GM19351 (cell line): ENCODE results near the gene EVL.
A peak's percentile ranks its signal among the peaks of the same experiment; 100 is the strongest.

Experiments
- ATAC-seq: cut with Tn5 transposase; IDR thresholded peaks from one replicate; pipeline ENCODE4 v1.9.1; 2021; ENCODE audit warnings: mild to moderate bottlenecking, moderate library complexity; ENCODE audit not compliant: unreplicated experiment

Gene EVL

GRCh38 chr14:100106250-100107112 is 41.3 kb downstream of the EVL start:
- ATAC-seq: no peak

GRCh38 chr14:100107236-100107635 is 42.0 kb downstream of the EVL start:
- ATAC-seq: no peak

GRCh38 chr14:100108042-100108825 is 43.0 kb downstream of the EVL start:
- peak; percentile 91 for ATAC-seq

DNA sequence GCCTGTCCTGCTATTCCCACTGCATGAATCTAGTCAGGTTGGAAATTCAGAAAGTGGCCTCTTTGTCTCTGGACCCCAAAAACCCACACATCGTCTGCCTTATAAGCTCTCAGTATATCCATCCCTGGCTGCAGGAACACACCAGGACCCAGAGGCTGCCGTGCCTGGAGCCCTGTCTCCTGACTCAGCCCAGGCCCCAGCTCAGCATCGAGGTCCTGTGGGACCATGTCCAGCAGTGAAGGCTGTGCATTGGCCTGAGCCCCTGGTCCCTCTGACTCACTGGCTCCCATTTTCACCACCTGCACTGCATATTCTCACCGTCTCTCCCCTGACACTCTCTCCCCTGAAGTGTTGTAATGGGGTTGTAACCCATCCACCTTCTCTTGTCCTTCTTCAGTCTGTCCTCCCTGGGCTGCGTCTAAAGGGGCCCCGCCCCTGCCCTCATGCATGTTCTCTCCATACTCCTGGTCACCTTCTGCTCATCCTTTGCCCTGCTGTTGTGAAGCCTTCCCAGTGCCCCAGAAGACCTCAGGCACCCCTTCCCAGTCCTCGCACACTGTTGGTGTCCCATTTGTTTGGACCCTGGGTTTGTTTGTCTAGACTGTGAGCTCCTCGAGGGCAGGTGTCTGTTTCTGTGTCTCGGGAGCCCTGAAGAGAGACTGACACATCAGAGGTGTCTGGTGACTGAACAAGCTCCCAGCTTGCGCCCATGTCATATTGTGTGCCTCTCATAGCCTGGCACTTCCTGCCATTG is 43.8 kb downstream of the EVL start:
- no peak for ATAC-seq

DNA sequence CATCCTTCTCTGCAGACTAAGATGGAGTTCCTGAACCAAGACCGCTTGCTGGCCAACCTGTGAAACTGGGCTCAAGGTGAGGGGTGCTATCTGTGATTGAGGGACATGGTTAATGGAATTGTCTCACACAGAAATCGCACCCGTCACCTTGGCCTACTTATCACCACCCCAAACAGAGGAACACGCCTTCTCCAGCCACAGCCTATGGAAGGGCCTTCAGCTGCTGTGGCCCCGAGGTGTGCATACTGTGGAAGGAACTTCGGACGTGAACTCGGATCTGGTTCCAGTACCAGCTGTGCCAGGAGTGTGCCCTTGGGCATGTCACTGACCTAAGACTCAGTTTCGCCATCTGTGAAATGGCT is 44.4 kb downstream of the EVL start:
- no peak for ATAC-seq

GRCh38 chr14:100110816-100111215 is 45.6 kb downstream of the EVL start:
- ATAC-seq: no peak

GRCh38 chr14:100111931-100112704 is 46.9 kb downstream of the EVL start:
- no peak for ATAC-seq

- ATAC-seq: no peak
These were observed 49.0 kb downstream of the EVL start for GRCh38 chr14:100114109-100114765.

- ATAC-seq: no peak
These were observed 50.0 kb downstream of the EVL start for GRCh38 chr14:100115236-100115635.

DNA sequence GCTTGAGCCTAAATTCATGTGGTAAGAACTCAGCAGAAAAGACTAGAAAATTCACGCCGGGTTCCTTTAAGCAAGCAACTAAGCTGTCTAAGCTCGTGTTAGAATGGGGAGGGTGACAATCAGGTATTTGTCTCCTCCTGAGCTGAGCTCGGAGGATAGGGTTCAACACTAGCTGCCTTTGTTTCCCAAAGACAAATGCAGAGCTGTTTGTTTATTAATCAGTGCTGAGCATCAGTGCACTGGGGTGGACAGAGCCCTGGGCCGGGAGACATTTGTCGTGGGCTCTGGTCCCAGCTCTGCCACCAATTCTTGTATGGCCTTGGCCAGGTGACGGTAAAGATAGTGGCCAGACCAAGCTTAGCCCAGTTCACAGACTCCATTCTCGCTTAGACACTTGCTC is 50.5 kb downstream of the EVL start:
- no peak for ATAC-seq

- no peak for ATAC-seq
These were observed 50.9 kb downstream of the EVL start for GRCh38 chr14:100116134-100116533.

GRCh38 chr14:100117026-100117425 is 51.8 kb downstream of the EVL start:
- no peak for ATAC-seq

DNA sequence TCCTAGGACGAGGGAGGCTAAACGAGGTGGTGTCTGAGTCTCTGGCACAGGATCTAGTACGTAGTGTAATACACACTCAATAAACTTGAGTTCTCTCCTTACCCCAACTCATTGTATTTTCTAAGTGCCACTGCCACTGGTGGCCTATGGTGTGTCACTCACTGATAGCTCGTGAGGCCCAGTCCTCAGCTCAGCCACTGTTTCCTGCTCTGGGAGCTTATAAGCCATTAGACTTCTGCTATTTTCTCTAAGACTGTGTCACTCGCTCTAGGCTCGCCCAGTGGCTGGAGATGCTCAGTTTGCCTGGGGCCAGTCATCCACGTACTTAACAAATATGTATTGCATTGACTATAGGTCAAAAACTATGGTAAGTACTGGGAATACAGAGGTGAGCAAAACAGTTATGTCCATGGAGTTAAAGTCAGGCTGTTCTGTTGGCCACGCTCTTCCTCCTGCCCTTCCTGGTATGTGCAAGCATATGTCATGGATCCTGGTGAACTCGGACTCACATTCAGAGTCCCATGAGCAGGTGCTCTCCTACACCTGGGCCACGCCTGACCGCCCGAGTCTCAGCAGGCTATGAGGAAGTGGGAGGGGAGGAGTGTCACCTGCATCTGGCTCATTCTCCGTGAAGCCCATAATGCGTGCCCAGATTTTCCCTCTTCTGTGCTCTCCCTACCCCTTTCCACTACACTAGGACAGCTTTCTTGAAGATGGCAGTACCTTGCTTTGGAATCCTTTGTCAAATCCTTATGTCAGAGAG is 52.6 kb downstream of the EVL start:
- ATAC-seq: no peak

DNA sequence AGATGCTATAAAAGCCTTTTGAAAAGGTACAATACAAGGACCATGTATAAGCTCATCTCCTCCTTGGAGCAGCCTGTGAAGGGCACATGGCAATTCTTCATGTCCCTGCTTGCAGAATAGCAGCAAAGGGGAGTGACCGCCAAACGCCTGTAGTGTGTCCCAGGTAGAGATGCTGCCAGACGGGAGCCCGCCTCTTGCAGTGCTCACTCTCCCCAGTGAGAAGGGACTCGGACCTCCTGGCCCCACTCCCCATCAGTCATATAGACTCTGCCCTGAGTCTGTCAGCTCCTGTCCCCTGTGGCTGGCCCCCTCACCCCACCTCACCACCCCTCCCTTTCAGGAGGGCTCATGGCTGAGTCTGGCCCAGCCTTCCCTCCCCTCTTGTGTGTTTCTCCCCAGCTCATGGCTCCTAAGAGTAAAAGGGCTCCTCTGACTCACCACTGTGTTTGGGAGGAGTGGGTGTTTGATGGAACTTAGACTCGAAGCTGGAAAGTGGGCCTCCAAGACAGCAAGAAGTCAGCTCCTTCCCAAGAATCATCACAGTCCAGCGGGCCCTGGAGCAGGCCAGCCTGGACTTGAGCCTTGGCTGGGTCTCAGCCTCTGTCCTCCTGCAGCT is 53.3 kb downstream of the EVL start:
- no peak for ATAC-seq

GRCh38 chr14:100119251-100119650 is 54.0 kb downstream of the EVL start:
- no peak for ATAC-seq

DNA sequence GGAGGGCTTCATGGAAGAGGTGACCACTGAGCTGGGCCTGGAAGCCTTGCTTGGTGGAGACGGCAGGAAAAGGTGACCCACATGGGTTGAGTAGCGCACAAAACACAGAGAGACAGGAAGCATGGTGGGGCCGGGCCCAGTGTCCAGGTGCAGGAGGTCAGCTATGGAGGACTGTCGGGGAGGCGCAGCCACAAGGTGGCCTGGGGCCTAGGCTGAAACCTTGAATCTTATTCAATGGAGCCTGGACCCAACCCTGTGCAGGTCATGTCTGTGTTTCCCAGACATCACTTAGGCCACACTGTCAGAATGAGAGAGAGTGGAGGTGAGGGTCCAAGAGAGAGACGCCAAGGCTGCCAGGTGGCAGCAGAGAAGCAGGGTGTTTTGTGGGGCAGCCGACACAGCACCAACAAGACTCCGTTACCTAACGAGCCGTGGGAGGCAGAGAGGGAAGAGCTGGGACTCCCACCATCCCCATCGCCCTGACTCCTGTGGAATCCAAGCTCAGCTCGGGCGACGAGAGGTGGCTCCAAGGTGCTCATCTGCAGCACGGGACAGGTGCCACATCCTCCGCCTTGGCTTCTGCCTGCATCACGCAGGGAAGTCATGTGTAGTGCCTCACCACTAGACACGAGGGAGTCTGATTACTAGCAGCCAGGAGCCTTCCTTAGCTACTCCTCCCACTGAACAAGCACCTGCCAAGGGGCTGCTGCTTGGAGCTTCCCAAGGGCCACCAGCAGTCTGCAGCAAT is 55.5 kb downstream of the EVL start:
- no peak for ATAC-seq

DNA sequence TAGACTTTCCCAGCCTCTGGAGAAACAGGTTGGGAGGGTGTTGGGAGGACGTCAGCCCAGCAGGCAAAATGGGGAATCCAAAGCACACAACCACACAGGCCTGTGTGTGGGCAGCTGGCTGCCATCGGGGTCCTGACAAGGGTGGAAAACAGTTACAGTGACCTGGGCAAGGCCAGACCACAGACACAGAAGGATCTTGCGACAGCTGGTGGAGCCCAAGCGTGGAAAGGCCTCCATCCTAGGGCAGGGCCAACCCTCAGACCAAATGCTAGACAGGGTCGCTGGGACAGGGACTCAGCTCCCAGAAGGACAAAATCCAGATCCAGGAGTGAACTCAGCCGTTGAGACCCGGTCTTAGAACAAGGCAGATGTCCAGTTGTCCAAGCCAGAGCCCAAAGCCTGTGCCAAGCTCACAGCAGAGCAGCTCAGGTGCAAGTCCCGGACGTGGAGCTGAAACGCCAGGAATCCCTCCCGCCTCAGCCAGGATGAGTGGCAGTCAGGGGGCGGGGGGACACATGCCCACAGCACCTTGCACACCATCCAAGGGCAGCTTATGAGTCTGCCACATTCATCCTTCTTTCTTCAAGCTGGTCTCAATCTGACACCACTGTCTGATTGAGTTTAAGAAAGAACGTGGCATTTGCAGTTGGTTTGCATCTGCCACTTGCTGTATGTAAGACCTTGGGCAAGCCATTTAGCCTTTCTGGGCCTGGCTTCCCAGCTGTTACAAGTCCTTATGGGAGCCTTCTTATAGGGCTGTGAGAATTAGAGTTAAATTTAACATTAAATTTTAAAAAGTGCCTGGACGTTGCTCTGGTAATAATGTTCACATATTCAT is 56.6 kb downstream of the EVL start:
- ATAC-seq: no peak
